Neural cell (in vitro differentiated cells): ENCODE results near the gene C1orf105. TPM values are rescaled to one million over a fixed set of nuclear protein-coding genes. Genes with fewer than 3 reads are reported as not detected.

Source experiments
- H2AFZ ChIP-seq: fragments of 200-600, 300-800 bp; sonication (generic), shearing (Covaris generic); 2 replicates; pipeline ENCODE4 v1.6.0; 2014; ENCODE audit warnings: low read depth, mild to moderate bottlenecking, antibody characterized with exemption, low read length, moderate library complexity
- H3F3A ChIP-seq: fragments of 200-600 bp; shearing (Covaris generic); 2 replicates; pipeline ENCODE4 v1.6.1; 2016; ENCODE audit warnings: mild to moderate bottlenecking, moderate library complexity, mixed read lengths, antibody characterized with exemption, low read length; ENCODE audit not compliant: insufficient read depth, poor library complexity, severe bottlenecking
- H3K27ac ChIP-seq: fragments of 200-600, 300-800 bp; sonication (generic), shearing (Covaris generic); 2 replicates; pipeline ENCODE4 v1.5.1; 2014; ENCODE audit warnings: mild to moderate bottlenecking, low read length, moderate library complexity
- H3K27me3 ChIP-seq: fragments of 300-800, 200-600 bp; sonication (generic), shearing (Covaris generic); 2 replicates; pipeline ENCODE4 v1.6.0; 2014; ENCODE audit warnings: mild to moderate bottlenecking, low read depth, low read length, moderate library complexity; ENCODE audit not compliant: insufficient read depth
- H3K36me3 ChIP-seq: fragments of 300-800, 200-600 bp; sonication (generic), shearing (Covaris generic); 2 replicates; pipeline ENCODE4 v1.5.1; 2014; ENCODE audit warnings: mild to moderate bottlenecking, antibody characterized with exemption, low read length, moderate library complexity; ENCODE audit not compliant: insufficient read depth
- H3K4me2 ChIP-seq: fragments of 300-800, 200-600 bp; sonication (generic), shearing (Covaris generic); 2 replicates; pipeline ENCODE4 v1.6.0; 2014; ENCODE audit warnings: mild to moderate bottlenecking, low read length
- H3K4me3 ChIP-seq: fragments of 300-800, 200-600 bp; sonication (generic), shearing (Covaris generic); 2 replicates; pipeline ENCODE4 v1.5.1; 2014; ENCODE audit warnings: mild to moderate bottlenecking, low read length, moderate library complexity
- H3K79me2 ChIP-seq: fragments of 200-600 bp; shearing (Covaris generic); replicated peaks from 2 replicates; pipeline ENCODE4 v1.6.0; 2014; ENCODE audit warnings: mild to moderate bottlenecking, low read length, moderate library complexity; ENCODE audit not compliant: insufficient read depth
- H3K9ac ChIP-seq: fragments of 300-800, 200-600 bp; sonication (generic), shearing (Covaris generic); 2 replicates; pipeline ENCODE4 v1.6.1; 2016; ENCODE audit warnings: mild to moderate bottlenecking, low read length, mixed read lengths
- H3K9me2 ChIP-seq: fragments of 200-600 bp; shearing (Covaris generic); 2 replicates; pipeline ENCODE4 v1.6.1; 2016; ENCODE audit warnings: mild to moderate bottlenecking, low read length, mixed read lengths; ENCODE audit not compliant: insufficient read depth
- H3K9me3 ChIP-seq: fragments of 200-600, 300-800 bp; sonication (generic), shearing (Covaris generic); 2 replicates; pipeline ENCODE4 v1.6.1; 2016; ENCODE audit warnings: mild to moderate bottlenecking, mixed run types, low read length, moderate library complexity, mixed read lengths
- H4K20me1 ChIP-seq: fragments of 200-600 bp; shearing (Covaris generic); 2 replicates; pipeline ENCODE4 v1.6.1; 2016; ENCODE audit warnings: mild to moderate bottlenecking, mixed run types; ENCODE audit not compliant: insufficient read depth
- EP300 ChIP-seq: fragments of 450-650 bp; conservative IDR thresholded peaks from 2 replicates; pipeline ENCODE4 v1.6.1; 2014; ENCODE audit warnings: antibody characterized with exemption, mild to moderate bottlenecking, moderate library complexity; ENCODE audit not compliant: poor library complexity, severe bottlenecking
- EZH2 ChIP-seq: fragments of 200-600, 300-800 bp; shearing (Covaris generic), sonication (generic); IDR thresholded peaks from 2 replicates; pipeline ENCODE4 v1.6.1; 2014; ENCODE audit warnings: antibody characterized with exemption, low read length, borderline replicate concordance, mild to moderate bottlenecking; ENCODE audit not compliant: insufficient read depth, poor library complexity, severe bottlenecking
- MXI1 ChIP-seq: fragments of 450-650 bp; conservative IDR thresholded peaks from 2 replicates; pipeline ENCODE4 v1.6.1; 2014; ENCODE audit warnings: antibody characterized with exemption, mild to moderate bottlenecking; ENCODE audit not compliant: poor library complexity, severe bottlenecking
- POLR2AphosphoS5 ChIP-seq: IDR thresholded peaks from 2 replicates; pipeline ENCODE4 v1.6.1; 2012
- RAD21 ChIP-seq: fragments of 450-650 bp; conservative IDR thresholded peaks from 2 replicates; pipeline ENCODE4 v1.6.1; 2014; ENCODE audit warnings: antibody characterized with exemption, mild to moderate bottlenecking, moderate library complexity
- REST ChIP-seq: IDR thresholded peaks from 2 replicates; pipeline ENCODE4 v1.6.1; 2012; ENCODE audit warnings: borderline replicate concordance
- SMC3 ChIP-seq: fragments of 450-650 bp; conservative IDR thresholded peaks from 2 replicates; pipeline ENCODE4 v1.6.1; 2014; ENCODE audit warnings: antibody characterized with exemption, mild to moderate bottlenecking, moderate library complexity; ENCODE audit not compliant: poor library complexity
- TAF1 ChIP-seq: IDR thresholded peaks from 2 replicates; pipeline ENCODE4 v1.6.1; 2012; ENCODE audit warnings: low read depth
- polyA plus RNA-seq: library from polyadenylated mRNA; depleted of rRNA; stranded (reverse); fragments of >200 nt; gene quantifications from 2 replicates; pipeline ENCODE4 v1.2.3, GENCODE V29; 2014
- TF ChIP-seq, protein P1 (sequence below): fragments of 450-650 bp; IDR thresholded peaks from 2 replicates; pipeline ENCODE4 v1.5.1; 2014; ENCODE audit warnings: antibody characterized with exemption, mild to moderate bottlenecking, moderate library complexity; ENCODE audit not compliant: poor library complexity, severe bottlenecking

C1orf105 gene
- polyA plus RNA-seq, 1 donor from 2014 or later = not detected

DNA sequence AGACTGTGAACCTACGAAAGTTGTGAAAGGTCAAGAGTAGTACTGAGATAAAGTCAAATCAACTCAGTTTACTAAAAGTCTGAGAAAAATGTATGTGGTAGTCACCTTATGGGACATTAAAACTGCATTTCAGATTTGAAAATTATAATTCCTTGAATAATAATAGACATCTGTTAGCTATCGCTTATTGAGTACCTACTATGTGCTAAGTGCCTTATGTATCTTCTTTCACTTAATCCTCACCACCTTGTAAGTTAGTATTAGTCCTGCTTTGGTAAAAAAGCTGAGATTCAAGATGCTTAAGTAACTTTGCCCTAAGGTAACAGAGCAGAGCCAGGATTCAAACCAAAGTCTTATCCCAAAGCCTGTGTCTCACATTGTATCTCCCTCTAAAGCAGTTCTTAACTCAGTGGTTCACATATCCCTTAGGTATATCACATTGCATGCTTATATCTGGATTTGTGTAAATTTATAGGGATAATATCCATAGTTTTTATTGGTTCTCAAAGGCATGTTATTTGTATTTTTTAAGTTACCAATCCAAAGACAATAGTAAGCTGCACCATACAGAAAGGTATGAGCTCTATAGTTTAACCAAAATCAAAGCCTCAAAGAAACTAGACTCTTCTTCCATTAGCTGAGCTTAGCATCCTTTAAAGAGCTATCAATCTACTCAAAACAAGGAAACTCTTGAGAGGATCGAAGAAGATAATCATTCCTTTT is 22.5 kb downstream of the C1orf105 start:
- Histone ChIP-seq H3F3A (no peaks in the 10 kb centered on the region), H3K27me3 (no peaks in the 10 kb centered on the region), H4K20me1 (no peaks in the 10 kb centered on the region), H3K9me2 (no peaks in the 10 kb centered on the region), H3K79me2 (peaks cover 11% of the 10 kb centered on the region), H3K4me2 (peak overlapping the region; percentile 84), H3K9ac (peak overlapping the region; percentile 82), H3K27ac (peak overlapping the region; percentile 48), H2AFZ (peak overlapping the region; percentile 66), H3K9me3 (no peaks in the 10 kb centered on the region), H3K36me3 (no peaks in the 10 kb centered on the region), H3K4me3 (peak overlapping the region; percentile 81)
- TF ChIP-seq SMC3 (no peak), EP300 (no peak), REST (no peak), TAF1 (no peak), MXI1 (no peak), RAD21 (no peak), POLR2AphosphoS5 (no peak), EZH2 (no peak)
- TF ChIP-seq, protein P1, sequence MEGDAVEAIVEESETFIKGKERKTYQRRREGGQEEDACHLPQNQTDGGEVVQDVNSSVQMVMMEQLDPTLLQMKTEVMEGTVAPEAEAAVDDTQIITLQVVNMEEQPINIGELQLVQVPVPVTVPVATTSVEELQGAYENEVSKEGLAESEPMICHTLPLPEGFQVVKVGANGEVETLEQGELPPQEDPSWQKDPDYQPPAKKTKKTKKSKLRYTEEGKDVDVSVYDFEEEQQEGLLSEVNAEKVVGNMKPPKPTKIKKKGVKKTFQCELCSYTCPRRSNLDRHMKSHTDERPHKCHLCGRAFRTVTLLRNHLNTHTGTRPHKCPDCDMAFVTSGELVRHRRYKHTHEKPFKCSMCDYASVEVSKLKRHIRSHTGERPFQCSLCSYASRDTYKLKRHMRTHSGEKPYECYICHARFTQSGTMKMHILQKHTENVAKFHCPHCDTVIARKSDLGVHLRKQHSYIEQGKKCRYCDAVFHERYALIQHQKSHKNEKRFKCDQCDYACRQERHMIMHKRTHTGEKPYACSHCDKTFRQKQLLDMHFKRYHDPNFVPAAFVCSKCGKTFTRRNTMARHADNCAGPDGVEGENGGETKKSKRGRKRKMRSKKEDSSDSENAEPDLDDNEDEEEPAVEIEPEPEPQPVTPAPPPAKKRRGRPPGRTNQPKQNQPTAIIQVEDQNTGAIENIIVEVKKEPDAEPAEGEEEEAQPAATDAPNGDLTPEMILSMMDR = no peak

- Histone ChIP-seq H2AFZ (peak within 1 kb of the TSS; percentile 66), H3K9ac (peak within 1 kb of the TSS; percentile 82), H3K9me3 (no peaks in the 10 kb centered on the region), H3K4me2 (peak within 1 kb of the TSS; percentile 84), H4K20me1 (no peaks in the 10 kb centered on the region), H3K27ac (peak within 1 kb of the TSS; percentile 48), H3K36me3 (no peaks in the 10 kb centered on the region), H3K9me2 (no peaks in the 10 kb centered on the region), H3F3A (no peaks in the 10 kb centered on the region), H3K27me3 (no peaks in the 10 kb centered on the region), H3K79me2 (peaks cover 11% of the 10 kb centered on the region), H3K4me3 (peak within 1 kb of the TSS; percentile 81)
- peak; percentile 81 for TF ChIP-seq SMC3
- TF ChIP-seq TAF1 = no peak
- TF ChIP-seq MXI1 = peak; percentile 67
- TF ChIP-seq EP300 = no peak
- TF ChIP-seq POLR2AphosphoS5 = peak; percentile 57
- peak; percentile 77 for TF ChIP-seq RAD21
- TF ChIP-seq, protein P1 = peak; percentile 94
- no peak for TF ChIP-seq EZH2
- peak; percentile 26 for TF ChIP-seq REST
Observed at GRCh38 chr1:172443666-172444453, 23.4 kb downstream of the C1orf105 start, which contains the start of gene PIGC. Gene PIGC (minus strand): TSS chr1:172444069. CDS start chr1:172442622, 1,447 bp downstream.
